Activated CD4-positive, alpha-beta T cell treated with anti-CD3 and anti-CD28 coated beads, Interleukin-2, amount 50 U/mL, for 48 hours (primary cell): ENCODE data around the gene SCNN1B.
"Not testable (repeated sequence)": the region's sequence is repeated elsewhere in the genome, so short reads cannot be mapped to it uniquely, and the experiment has no call there.

Source experiments
- DNase-seq, 2 experiments: peaks; one replicate each; pipeline ENCODE4 v3.0.0-alpha.2; 2020

The SCNN1B gene

DNA sequence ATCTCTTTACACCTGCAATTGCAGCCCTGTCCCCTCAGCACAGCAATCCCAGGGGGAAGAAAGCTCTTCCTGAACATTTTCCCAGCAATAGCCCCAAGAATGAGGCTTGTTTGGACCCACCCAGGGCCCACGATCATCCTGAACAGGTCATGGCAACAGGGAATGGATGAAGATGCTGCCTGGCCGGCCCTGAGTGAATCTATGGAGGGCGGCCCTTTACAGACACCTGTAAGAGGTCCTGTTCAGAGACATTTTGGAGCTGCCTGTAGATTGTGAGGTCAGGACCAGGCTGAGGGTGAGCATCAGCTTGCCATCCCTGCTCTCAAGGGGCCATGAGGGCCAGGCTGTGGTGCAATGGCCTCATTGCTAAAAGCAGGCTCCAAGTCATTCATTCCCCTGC, 81.8 kb downstream of the SCNN1B start:
- DNase-seq = no peak

DNA sequence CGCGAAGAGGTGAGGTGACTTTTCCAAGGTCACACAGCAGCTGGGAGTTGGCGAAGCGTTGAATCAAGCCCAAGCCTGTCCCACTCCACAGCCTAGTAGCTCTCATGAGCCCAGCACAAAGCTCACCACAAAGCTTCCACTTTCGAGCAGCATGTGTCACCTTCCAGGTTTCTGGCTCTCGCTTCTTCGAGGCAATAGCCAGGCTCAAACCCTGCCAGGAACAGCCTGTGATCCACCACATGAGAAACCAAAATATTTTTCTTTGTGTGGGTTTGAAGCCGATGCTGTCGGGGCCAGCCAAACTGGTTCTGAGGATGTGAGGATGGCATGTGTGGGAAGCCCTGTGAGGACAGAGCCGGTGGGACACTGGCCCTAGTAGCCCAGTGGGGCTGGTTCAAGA, 82.8 kb downstream of the SCNN1B start:
- no peak for DNase-seq

DNA sequence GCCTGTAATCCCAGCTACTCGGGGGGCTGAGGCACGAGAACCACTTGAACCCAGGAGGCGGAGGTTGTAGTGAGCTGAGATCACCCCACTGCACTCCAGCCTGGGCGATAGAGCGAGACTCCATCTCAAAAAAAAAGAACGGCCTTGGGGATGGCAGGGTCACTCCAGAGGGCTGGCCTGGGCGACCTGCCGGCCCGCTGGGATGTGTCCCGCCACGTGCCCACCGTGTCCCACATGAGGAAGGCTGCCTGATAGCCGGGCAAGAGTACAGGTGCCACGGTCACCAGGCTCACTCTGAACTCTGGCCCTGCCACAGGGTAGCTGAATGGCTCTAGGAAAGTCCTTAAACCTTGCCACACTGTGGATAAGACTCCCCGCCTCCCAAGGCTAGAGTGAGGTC, 83.3 kb downstream of the SCNN1B start:
- no peak for DNase-seq

DNA sequence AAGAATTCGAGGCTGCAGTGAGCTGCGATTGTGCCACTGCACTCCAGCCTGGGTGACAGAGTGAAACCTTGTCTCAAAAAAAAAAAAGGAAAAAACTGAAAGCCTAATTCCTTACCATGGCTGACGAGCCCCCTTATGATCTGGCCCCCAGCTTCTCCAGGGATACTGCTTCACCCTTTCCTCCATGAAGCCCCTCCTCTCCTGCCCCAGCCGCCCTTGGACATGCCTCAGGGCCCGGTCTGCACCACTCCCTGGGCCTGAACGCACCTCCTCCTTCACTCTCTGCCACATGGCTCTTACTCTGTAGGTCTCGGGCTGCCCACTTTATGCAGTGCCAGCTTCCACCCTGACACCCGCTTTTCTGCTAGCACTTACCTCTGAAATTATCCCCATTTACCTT, 85.6 kb downstream of the SCNN1B start:
- no peak for DNase-seq

DNA sequence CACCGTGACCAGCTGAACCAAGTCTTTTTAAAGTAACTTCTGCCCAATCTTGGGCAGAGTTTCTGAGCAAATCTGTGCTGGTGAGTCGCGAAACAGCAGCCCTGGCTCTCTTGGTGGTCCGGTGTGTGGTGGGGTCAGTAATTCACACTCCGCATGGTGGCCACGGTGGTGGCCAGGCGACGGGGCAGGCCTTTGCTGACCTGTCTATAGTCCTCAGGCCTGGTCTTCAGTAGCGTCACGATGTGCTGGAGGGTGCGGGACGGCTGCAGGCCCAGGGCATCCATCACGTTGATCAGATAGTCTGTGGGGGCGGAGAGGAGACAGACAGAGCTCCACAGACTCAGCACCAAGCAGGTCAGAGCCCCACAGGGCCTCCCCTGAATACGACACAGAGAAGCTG, 86.7 kb downstream of the SCNN1B start:
- DNase-seq = no peak

DNA sequence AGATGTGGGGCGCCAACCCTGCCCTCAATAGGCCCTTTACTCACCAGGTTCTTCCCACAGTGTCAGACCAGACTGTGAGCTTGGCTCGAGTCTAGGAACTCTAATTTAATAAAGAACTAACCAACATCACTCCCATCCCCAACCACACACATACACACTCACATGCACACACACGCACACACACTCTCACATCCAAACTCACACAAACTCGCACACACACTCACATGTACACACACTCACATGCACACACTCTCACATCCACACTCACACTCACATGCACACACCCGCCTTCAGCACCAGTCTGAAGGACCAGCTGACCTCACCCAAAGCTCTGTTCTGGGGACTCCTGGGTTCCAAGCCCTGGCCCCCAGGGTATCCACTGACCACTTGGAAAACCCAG, 87.1 kb downstream of the SCNN1B start:
- no peak for DNase-seq

DNA sequence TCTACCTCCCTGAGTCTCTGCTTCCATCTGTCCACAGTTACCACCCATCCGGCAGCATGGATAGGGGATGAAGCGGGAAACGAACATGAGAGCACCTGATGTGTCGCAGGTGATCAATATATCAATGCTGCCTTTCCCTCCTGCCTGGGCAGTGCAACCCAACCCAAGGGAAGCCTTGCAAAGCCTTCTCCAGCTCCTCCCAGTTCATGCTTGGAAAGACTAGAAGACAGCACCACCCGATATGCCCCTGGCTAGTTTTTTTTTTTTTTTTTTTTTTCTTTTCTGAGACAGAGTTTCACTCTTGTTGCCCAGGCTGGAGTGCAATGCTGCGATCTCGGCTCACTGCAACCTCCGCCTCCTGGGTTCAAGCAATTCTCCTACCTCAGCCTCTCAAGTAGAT, 87.8 kb downstream of the SCNN1B start:
- not testable (repeated sequence) for DNase-seq

DNA sequence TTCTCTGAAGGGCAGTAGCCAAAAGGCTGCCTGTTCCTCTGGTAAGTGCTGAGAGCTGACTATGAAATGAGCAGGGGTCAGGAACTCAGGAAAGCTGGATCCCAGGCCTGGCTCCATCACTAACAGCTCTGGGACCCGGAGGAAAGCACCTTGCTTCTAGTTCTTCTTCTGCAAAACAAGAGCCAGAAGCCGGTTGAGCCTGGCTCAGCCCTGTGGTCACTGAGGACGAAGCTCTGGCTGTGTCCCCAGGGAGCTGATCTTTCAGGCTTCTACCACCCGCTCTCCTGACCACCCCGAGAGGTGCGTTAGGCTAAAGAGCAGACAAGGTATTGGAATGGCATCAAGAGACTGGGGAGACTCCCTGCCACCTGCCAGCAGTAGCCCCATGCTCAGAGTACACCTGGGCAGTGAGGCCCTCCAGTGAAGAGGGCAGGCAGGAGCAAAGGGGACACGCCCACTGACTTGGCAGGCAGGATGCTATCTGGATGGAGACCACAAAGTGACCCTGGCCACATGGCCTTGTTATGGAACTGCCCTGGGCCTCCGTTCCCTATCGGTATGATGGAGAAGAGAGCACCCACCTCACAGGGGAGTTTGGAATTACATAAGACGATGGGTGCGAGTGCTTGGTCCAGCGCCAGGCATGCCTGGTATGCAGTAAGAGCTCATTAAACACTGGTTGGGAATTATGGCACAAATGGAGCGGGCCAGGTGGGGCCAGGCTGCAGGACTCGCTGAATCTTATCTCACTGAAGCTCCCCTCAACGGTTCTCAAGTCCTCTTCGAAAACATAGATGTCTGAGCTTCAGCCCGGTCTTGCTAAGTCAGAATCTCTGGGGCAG, 89.5 kb downstream of the SCNN1B start:
- no peak for DNase-seq

DNA sequence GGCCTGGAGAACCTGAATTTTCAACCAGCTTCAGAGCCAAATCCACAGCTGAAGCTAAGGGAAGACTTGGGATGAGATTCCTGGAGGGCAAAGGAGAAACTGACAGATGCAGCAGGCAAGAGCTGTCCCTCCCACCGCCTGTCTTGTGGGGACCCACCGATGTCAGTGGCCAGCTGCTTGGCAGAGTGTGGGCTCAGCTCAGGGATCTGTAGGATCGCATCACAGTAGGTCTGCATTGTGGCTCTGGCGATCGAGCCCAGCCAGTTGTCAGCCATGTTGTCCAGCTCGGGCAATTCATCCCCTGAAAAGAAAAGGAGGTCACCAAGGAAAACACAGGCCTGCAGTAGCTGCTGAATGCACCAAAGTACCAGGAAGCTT, 90.1 kb downstream of the SCNN1B start:
- no peak for DNase-seq

DNA sequence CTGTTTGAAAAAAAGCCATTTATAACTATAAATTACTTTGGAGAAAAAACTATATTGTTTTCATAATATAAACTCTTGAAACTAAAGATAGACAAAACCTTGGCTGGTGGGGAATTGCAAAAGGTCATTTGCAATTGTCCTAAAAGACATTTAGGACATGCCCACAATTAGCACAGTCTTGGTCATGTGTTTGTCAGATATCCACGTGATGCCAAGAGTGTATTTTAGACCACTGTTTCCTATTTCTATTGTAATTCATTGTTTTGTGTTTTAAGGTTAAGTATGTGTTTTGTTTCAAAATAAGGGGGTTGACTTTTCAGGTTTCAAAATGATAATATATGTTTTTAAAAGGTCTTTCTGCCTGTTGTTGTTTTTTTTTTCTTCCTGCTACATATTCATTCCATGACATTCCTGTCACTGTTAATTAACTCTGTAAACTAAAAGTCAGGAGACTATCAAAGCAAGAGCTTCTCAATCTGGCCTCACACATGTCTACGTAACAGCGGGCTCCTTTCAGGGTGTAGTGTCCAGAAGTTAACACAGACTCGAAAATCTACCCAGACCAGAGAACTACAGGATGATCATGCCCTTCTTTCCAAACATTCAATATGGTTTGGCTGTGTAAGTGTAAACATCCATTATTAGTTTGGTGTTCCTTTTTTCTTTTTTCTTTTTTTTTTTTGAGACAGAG, 92.2 kb downstream of the SCNN1B start:
- DNase-seq = no peak

DNA sequence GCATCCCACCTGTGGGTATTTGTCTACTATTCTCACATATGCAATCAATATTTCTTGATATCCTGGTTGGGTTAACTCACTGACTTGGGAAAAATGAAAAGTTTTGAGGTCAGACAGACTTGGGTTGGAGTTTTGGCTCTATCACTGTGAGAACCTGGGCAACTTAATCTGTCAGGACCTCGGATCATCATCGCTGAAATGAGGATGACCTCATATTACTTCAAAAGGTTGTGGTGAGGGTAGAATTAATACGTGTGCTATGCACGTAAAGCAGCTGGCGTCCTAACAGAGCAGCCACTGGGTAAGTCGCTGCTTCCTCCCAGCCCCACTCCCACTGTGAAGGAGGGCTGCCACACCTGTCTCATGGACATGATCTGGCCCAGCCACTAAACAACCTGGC, 93.6 kb downstream of the SCNN1B start:
- no peak for DNase-seq

DNA sequence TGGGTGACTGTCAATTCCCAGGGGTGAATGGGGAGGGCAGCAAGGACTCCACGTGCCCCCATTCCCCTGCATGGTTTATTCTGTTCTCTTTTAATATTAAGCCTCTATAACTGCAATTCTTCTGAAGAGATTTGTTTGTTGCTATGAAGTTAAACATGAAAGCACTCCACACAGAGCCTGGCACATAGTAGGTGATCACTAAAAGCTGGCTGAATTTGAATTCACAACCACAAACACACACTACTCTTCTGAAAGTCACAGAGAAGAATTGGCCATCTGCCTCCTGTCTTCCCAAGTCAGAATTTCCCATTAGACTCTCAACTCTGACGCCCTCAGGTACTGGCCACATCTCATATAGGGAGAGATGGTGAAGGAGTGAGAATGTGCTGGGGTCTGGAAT, 95.4 kb downstream of the SCNN1B start:
- no peak for DNase-seq

DNA sequence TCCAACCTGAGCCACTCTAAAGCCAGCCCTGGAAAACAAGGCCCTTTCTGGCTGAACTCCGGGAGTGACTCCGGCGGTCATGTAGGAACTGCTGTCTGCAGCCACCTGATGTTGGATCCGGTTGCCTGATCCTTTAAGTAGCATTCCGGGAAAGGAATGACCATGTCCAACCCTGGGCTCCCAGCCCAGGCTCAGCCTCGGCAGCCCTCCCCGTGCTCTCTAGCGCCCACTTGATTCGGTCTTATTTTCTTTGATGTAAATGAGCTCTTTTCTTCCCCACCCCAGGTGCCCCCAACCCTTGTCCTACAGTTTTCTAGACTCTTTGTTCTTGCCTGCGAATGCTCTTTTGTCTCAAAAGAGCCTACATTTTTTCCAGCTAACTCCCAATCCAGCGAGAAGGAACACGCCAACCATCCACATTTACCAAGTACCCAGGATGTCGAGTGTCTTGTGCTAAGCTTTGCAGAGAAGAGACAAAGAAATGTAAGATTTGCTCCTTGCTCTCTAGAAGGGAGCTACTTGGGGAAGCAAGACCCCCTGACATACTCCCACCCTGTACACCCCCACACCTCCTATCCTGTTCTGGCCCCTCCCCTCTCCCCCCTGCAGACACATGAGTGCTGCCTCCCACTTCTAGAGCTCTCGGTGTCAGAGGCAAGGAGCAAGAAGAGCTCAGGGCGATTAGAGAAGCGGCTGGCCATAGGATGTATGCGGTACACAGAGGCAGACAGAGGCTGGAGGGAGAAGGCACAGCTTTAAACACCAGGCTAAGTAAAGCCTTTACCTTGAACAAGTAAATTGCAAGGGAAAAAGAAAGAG, 97.1 kb downstream of the SCNN1B start:
- DNase-seq = no peak

DNA sequence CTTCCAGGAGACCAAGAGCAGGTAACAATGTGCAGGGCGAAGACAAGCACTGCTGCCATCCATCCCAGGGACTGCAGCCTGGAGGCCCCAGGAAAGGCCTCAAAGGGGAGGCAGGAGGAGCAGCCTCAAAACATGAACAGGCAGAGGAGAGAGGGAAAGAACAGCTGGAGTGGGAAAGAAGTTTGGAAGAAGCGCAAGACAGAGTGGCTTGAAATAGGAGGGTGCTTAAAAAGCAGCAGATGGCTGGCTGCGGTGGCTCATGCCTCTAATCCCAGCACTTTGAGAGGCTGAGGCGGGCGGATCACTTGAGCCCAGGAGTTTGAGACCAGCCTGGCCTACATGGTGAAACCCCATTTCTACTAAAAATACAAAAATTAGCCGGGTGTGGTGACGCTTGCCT, 98.3 kb downstream of the SCNN1B start:
- DNase-seq = not testable (repeated sequence)

DNA sequence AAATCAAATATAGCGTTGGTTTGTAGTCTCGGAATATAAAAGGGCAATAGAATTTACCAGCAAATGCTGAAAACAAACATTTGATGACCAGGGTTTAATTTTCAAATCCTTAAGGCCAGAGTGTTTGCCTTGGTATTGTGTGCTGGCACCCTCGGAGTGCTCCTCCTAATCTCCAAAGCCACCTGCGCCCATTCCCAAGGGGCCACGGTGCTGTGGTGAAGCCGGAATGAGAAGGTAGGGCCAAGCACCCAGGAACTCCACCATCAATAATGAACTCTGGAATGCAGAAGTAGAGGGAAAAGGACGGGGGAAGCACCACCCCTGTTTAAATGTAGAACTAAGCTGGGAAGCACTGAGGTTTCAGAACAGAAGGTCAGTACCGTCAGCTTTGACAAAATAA, 99.0 kb downstream of the SCNN1B start:
- no peak for DNase-seq

DNA sequence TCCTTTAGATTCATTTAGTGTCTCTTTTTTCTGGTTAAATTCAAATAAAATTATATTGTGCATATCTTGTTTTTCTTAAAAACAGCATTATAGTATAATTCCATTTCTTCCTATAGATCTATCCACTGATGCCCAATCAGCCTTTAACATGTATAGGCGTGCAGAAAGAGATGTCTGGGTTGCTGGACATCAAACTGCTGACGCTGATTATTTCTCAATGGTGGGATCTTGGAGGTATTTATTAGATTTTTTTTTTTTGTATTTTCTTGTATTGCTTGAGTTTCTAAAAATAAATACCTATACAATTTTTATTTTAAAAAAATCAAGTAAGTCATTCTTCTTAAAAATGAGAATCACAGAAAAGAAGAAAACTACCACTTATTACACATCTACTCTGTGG, 100.0 kb downstream of the SCNN1B start:
- DNase-seq = no peak

DNA sequence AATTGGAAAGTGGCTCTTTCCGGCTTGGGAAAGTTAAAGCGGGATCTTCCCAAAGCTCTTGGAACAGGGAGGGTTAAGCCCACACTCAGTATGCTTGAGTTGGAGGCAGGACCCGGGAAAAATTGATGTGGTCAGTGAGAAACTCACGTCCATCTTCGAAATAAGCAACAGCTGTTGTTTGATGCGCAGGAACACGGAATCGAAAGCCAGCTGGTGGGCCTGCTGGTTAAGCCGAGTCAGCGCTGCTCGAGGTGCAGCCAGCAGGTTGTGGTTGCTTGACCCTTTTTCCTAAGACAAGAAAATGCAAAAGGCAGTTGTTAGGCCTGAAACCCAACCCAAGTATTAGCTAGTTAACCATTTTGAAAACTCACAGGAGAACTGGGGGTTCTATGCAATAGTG, 101.4 kb downstream of the SCNN1B start:
- DNase-seq = no peak

DNA sequence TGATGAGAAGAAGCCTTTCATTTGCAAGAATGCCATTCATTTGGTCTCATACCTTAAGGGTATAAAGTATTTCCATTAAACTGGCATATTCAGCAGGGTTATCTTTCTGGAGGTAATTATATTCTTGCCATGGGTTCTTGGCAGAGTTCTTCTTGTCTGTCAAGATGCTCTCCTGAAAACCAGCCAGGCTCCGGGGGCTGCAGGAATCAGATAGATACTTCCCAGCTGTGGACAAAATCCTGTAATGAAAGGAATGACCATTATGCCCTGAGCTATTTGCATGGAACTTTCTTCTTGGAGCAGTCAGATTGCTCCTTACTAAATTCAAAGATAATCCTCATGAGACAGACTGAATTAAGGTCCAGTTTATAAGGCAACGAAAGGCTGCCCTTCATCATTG, 103.9 kb downstream of the SCNN1B start:
- DNase-seq = no peak

DNA sequence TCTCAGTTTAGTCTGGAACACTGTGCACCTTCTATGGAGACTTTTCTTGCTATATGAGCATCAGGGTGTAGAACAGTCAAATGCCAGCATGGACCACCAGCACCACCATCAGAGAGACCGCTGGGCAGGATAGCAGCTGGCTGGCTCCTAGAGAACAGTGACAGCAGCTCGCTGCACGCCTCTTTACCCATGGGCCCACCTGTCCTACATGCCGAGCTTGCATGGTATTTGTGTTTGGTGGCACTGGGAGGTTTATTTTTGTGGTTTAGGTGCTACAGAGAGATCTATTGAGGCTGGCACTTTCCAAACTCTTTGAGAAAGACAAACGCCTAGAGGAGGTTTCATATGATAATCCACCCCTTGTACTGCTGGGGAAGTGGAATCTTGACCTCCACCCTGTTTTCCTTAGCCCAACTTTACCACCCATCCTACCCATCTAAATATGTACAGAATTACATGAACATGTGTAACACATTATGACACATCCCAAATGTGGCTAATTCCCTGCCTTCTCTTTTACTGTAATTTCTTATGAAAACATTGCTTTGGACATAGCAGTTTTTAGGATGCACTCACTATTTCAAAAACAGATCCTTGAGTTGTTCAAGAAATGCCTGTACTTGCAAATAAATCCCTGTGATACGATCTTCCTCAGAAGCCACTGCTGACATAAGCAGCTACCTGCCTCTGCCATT, 104.6 kb downstream of the SCNN1B start:
- DNase-seq = no peak

DNA sequence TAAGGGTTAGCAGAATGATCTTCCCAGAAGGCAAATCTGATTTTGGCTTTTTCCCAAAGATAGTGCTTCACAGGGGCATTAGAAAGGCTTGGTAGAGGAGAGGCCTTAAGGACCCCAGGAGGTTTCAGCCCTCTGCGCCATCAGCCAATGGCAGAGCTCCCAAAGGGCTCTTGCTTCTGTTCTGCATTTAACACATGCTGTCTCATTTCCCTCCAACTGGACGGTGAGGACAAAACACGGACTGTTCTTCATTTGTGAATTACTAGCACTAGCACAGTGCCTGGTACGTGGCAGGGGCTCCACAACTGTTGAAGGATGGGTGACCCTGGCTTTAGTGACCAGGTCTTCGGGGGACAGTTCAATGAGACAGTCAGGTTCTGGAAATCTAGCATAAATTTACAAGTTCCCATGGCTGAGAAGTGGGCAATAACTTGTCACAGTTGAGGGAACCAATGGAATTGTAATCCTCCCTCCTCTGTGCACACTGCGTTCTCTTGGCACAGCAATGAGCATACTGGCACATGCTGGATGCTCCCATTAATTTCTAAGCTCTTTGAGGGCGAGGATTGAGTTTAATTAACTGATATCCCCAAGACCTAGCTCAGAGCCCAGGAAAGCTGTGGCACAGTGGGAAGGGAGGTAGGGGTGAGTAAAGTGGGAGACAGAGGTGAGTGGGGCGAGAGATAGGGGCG, 105.5 kb downstream of the SCNN1B start:
- no peak for DNase-seq

DNA sequence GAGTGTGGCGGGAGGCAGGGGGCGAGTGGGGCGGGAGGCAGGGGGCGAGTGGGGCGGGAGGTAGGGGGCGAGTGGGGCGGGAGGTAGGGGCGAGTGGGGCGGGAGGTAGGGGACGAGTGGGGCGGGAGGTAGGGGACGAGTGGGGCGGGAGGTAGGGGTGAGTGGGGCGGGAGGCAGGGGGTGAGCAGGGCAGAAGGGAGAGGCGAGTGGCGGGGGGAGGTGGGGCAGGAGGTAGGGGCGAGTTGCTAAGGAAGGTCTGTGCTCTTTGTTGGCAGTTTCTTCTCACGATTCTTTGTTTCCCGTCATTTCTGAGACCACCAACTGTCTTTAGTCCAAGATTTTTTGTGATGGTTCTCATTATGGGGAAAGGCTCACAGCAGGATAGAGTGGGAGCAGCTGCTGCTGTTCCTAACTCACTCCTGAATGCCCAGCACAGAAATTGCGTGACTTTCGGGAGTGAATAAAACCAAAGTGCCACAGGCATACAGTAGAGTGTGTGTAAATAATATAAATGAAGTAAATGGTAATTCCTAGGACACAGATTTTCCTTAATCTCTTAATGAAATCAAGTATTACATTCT, 106.2 kb downstream of the SCNN1B start:
- no peak for DNase-seq

DNA sequence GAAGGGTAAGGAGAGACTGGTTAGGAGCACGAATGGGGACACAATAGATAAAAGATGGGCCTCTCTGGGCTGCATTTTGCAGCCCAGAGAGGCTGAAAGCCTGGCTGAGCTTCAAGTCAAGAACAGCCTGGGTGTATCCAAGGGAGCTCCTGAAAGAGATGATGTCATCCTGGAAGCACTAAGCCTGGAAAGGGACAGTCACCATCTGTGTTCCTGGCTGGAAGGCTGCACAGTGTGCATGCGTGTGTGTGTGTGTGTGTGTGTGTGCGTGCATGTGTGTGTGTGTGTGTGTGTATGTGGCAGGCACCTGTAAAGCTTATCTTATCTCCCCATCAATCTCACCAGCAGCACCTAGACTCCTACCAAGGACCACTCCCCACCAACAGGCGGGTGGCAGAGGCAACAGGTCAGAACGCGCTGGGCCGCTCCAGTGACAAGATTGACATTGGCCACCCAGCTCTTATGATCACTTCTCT, 106.8 kb downstream of the SCNN1B start:
- DNase-seq = no peak
